H1 (cell line): ENCODE measurements around the gene BTG2. TPM values are rescaled to one million over a fixed set of nuclear protein-coding genes. Genes with fewer than 3 reads are reported as not detected.

Experiments
- CTCF ChIA-PET: fragments of 300-600 bp; sonication (Branson Sonifier 250); formaldehyde crosslinking; loops from one replicate; lab custom pipeline; 2021; ENCODE audit not compliant: partially characterized antibody; lab: Charles Lee
- POLR2A ChIA-PET: fragments of 300-600 bp; sonication (Branson Sonifier 250); formaldehyde crosslinking; loops from one replicate; lab custom pipeline; 2021; ENCODE audit warnings: inconsistent platforms; ENCODE audit not compliant: partially characterized antibody; lab: Charles Lee
- DNase-seq, 2 experiments: peaks; one replicate each; pipeline versions ENCODE4 v3.0.0 to v3.0.0-alpha.2; 2010 to 2022; ENCODE audit warnings: low spot score in 2 of 2, low read depth in 1 of 2, mixed read lengths in 1 of 2
- FAIRE-seq: peaks from 2 replicates; lab custom pipeline; 2011; peaks lifted over from hg19 to GRCh38; lab: Jason Lieb, UNC
- H2AFZ ChIP-seq: 2 replicates; pipeline ENCODE4 v1.8.1; 2012; ENCODE audit warnings: low read length, inconsistent platforms
- H2AK5ac ChIP-seq: 2 replicates; pipeline ENCODE4 v1.6.1; 2013; ENCODE audit warnings: low read depth, low read length
- H2BK120ac ChIP-seq: replicated peaks from 2 replicates; pipeline ENCODE3; 2013; ENCODE audit warnings: low read depth, low read length, inconsistent platforms
- H2BK12ac ChIP-seq: 2 replicates; pipeline ENCODE4 v1.6.1; 2013; ENCODE audit warnings: low read depth, low read length
- H2BK15ac ChIP-seq: 2 replicates; pipeline ENCODE4 v1.6.1; 2013; ENCODE audit warnings: low read length
- H2BK20ac ChIP-seq: 2 replicates; pipeline ENCODE4 v1.6.1; 2013; ENCODE audit warnings: low read length
- H2BK5ac ChIP-seq: 2 replicates; pipeline ENCODE4 v1.6.1; 2013; ENCODE audit warnings: low read depth, low read length
- H3K14ac ChIP-seq: 2 replicates; pipeline ENCODE4 v1.6.1; 2013; ENCODE audit warnings: inconsistent platforms; ENCODE audit not compliant: insufficient read length
- H3K18ac ChIP-seq: 2 replicates; pipeline ENCODE4 v1.6.1; 2013; ENCODE audit warnings: low read length; ENCODE audit errors: extremely low read depth
- H3K23ac ChIP-seq: 2 replicates; pipeline ENCODE4 v1.6.1; 2013; ENCODE audit warnings: inconsistent platforms; ENCODE audit not compliant: insufficient read length
- H3K23me2 ChIP-seq: 2 replicates; pipeline ENCODE4 v1.6.1; 2013; ENCODE audit warnings: low read depth, low read length
- H3K27ac ChIP-seq: 2 replicates; pipeline ENCODE4 v1.6.1; 2011; ENCODE audit warnings: low read depth, low read length, inconsistent platforms
- H3K27me3 ChIP-seq, 4 experiments: replicated peaks in 1 of 4; 1 replicate in 1 of 4; 2 replicates in 3 of 4; pipeline versions ENCODE4 v1.6.1 to v1.8.1; 2011 to 2013; ENCODE audit warnings: low read length in 3 of 4, mild to moderate bottlenecking in 3 of 4, inconsistent platforms in 2 of 4, mixed read lengths in 2 of 4, moderate library complexity in 1 of 4; ENCODE audit not compliant: control insufficient read depth in 3 of 4, insufficient read depth in 3 of 4; ENCODE audit errors: extremely low read depth in 1 of 4
- H3K36me3 ChIP-seq, 4 experiments: 2 replicates each; pipeline versions ENCODE4 v1.6.1 to v1.8.1; 2011 to 2013; ENCODE audit warnings: mild to moderate bottlenecking in 4 of 4, low read length in 3 of 4, moderate library complexity in 2 of 4, control low read depth in 1 of 4, inconsistent platforms in 1 of 4; ENCODE audit not compliant: insufficient read depth in 4 of 4, control insufficient read depth in 2 of 4
- H3K4ac ChIP-seq: replicated peaks from 2 replicates; pipeline ENCODE3; 2013; ENCODE audit warnings: low read length, low read depth, mixed read lengths, inconsistent platforms; ENCODE audit not compliant: insufficient read length
- H3K4me1 ChIP-seq, 4 experiments: replicated peaks in 1 of 4; 1 replicate in 1 of 4; 2 replicates in 3 of 4; pipeline versions ENCODE4 v1.6.1 to v1.8.1; 2011 to 2013; ENCODE audit warnings: low read length in 3 of 4, inconsistent platforms in 2 of 4, mixed read lengths in 1 of 4; ENCODE audit not compliant: insufficient read depth in 4 of 4, control insufficient read depth in 3 of 4
- H3K4me2 ChIP-seq, 2 experiments: 2 replicates each; pipeline versions ENCODE4 v1.6.1 to v1.8.1; 2011 to 2013; ENCODE audit warnings: low read depth in 2 of 2, low read length in 2 of 2, control low read depth in 1 of 2, inconsistent platforms in 1 of 2, mild to moderate bottlenecking in 1 of 2; ENCODE audit not compliant: insufficient read depth in 1 of 2
- H3K4me3 ChIP-seq, 4 experiments: fragments of 200-600, 300-600 bp in 1 of 4; sonication (generic), shearing (Covaris generic), sonication (Bioruptor Twin) in 1 of 4; 2 replicates each; pipeline versions ENCODE4 v1.5.1 to v1.8.1; 2011 to 2016; ENCODE audit warnings: low read length in 4 of 4, low read depth in 3 of 4, control low read depth in 2 of 4, inconsistent platforms in 2 of 4, mild to moderate bottlenecking in 2 of 4, mixed read lengths in 1 of 4, moderate library complexity in 1 of 4; ENCODE audit not compliant: insufficient read depth in 2 of 4; ENCODE audit errors: extremely low read depth in 1 of 4
- H3K56ac ChIP-seq: replicated peaks from 2 replicates; pipeline ENCODE3; 2013; ENCODE audit warnings: low read depth, mild to moderate bottlenecking, mixed read lengths, low read length, inconsistent platforms; ENCODE audit not compliant: insufficient read length
- H3K79me1 ChIP-seq: 2 replicates; pipeline ENCODE4 v1.6.1; 2013; ENCODE audit warnings: low read depth, low read length, control low read depth
- H3K79me2 ChIP-seq, 2 experiments: 2 replicates each; pipeline versions ENCODE4 v1.6.1 to v1.8.1; 2012 to 2013; ENCODE audit warnings: low read length in 2 of 2, mild to moderate bottlenecking in 2 of 2, inconsistent platforms in 1 of 2; ENCODE audit not compliant: insufficient read depth in 2 of 2, control insufficient read depth in 1 of 2
- H3K9ac ChIP-seq, 4 experiments: replicated peaks in 1 of 4; 1 replicate in 1 of 4; 2 replicates in 3 of 4; pipeline versions ENCODE4 v1.6.1 to v1.8.1; 2011 to 2013; ENCODE audit warnings: low read depth in 3 of 4, low read length in 3 of 4, control low read depth in 2 of 4, mild to moderate bottlenecking in 2 of 4, moderate library complexity in 2 of 4, inconsistent platforms in 1 of 4; ENCODE audit errors: extremely low read depth in 1 of 4
- H3K9me3 ChIP-seq, 2 experiments: 2 replicates each; pipeline versions ENCODE4 v1.6.1 to v1.8.1; 2012 to 2013; ENCODE audit warnings: mild to moderate bottlenecking in 2 of 2, moderate library complexity in 2 of 2, control low read depth in 1 of 2, inconsistent platforms in 1 of 2, low read depth in 1 of 2, low read length in 1 of 2, mixed read lengths in 1 of 2; ENCODE audit not compliant: insufficient read depth in 2 of 2
- H4K20me1 ChIP-seq, 2 experiments: replicated peaks in 1 of 2; 2 replicates each; pipeline versions ENCODE3 to v1.8.1; 2011 to 2013; ENCODE audit warnings: inconsistent platforms in 2 of 2, low read length in 2 of 2, mild to moderate bottlenecking in 1 of 2; ENCODE audit not compliant: insufficient read depth in 2 of 2, control insufficient read depth in 1 of 2
- H4K5ac ChIP-seq: 2 replicates; pipeline ENCODE4 v1.6.1; 2013; ENCODE audit warnings: low read length, low read depth, mixed read lengths, inconsistent platforms; ENCODE audit not compliant: insufficient read length
- H4K8ac ChIP-seq: 2 replicates; pipeline ENCODE4 v1.8.0; 2013; ENCODE audit warnings: mild to moderate bottlenecking, moderate library complexity, low read length, inconsistent platforms; ENCODE audit not compliant: insufficient read depth; ENCODE audit errors: extremely low read depth
- H4K91ac ChIP-seq: replicated peaks from 2 replicates; pipeline ENCODE3; 2013; ENCODE audit warnings: low read length, mixed read lengths, inconsistent platforms; ENCODE audit not compliant: insufficient read length
- RXRA ChIP-seq: IDR thresholded peaks from 2 replicates; pipeline ENCODE4 v1.6.1; 2011; ENCODE audit warnings: low read depth, mild to moderate bottlenecking, low read length, moderate library complexity; ENCODE audit not compliant: insufficient read depth
- TAF7 ChIP-seq: optimal IDR thresholded peaks from 2 replicates; pipeline ENCODE3; 2011; ENCODE audit warnings: low read depth, mild to moderate bottlenecking, inconsistent platforms, low read length, moderate library complexity, borderline replicate concordance
- TEAD4 ChIP-seq: IDR thresholded peaks from 2 replicates; pipeline ENCODE4 v1.6.1; 2012; ENCODE audit warnings: low read depth, low read length, inconsistent platforms, mixed read lengths
- USF2 ChIP-seq: IDR thresholded peaks from 2 replicates; pipeline ENCODE4 v1.6.1; 2011; ENCODE audit warnings: low read length, improper control_type of control experiment
- YY1 ChIP-seq: IDR thresholded peaks from 2 replicates; pipeline ENCODE4 v1.6.1; 2011; ENCODE audit warnings: low read depth, mild to moderate bottlenecking, low read length
- WGBS, 2 experiments: shearing (Covaris generic) in 1 of 2; methylation state at CpG; one replicate each; pipeline versions ENCODE4 v1.1.6 to v1.1.7; 2013 to 2015; ENCODE audit warnings: low lambda C conversion rate in 2 of 2, mixed read lengths in 2 of 2, inconsistent platforms in 1 of 2, low coverage in 1 of 2, missing lambda C conversion rate in 1 of 2; ENCODE audit not compliant: insufficient replicate concordance in 2 of 2, insufficient coverage in 1 of 2, insufficient read length in 1 of 2; ENCODE audit errors: extremely low coverage in 1 of 2, missing lambda C conversion rate in 1 of 2; 5-methylcytosine and 5-hydroxymethylcytosine counted together
- polyA plus RNA-seq, 7 experiments: library from polyadenylated mRNA; depleted of rRNA in 3 of 7; stranded (reverse) in 5 of 7; unstranded in 2 of 7; fragments of >200 nt in 5 of 7; fragments of 200-250 nt in 2 of 7; gene quantifications; 1 replicate in 5 of 7; 2 replicates in 1 of 7; 4 replicates in 1 of 7; pipeline versions ENCODE4 v1.2.1 to v1.2.3, GENCODE V29; 2011 to 2013; ENCODE audit warnings: missing spikeins in 2 of 7, mixed read lengths in 2 of 7
- total RNA-seq: library from RNA; stranded (reverse); fragmentation: NEBNext Ultra II Directional; extraction: Animal tissue kit (Norgen Biotek cat#: 25700); gene quantifications from 2 replicates; pipeline ENCODE4 v1.2.1, GENCODE V29; 2021

The BTG2 gene
- total and polyA plus RNA-seq, 2 of the 8 experiments (the other 6 are each of a cell fraction or from before 2014, with no cell fraction given) = 4.8 to 11.0 TPM

GRCh38 chr1:203282720-203283542 is 22.4 kb upstream of the BTG2 start:
- no peak overlapping the region for H2AFZ ChIP-seq
- ChIA-PET CTCF (interaction anchor here (0.6 to 39.0 kb wide), 10 partner anchors 10 to 205 kb away, joined by 3 to 785 read pairs (median 6); no protein-coding TSS in a partner anchor), POLR2A (no interaction called here)
- H4K20me1 ChIP-seq = no peaks in the 10 kb centered on the region
- no peaks in the 10 kb centered on the region for H3K79me1 ChIP-seq
- no peak for FAIRE-seq
- no peak overlapping the region for H3K27ac ChIP-seq
- no peak overlapping the region for H3K9ac ChIP-seq
- H4K5ac ChIP-seq = no peak overlapping the region
- no peak overlapping the region for H3K56ac ChIP-seq
- no peak overlapping the region for H2BK15ac ChIP-seq
- H3K9me3 ChIP-seq = no peaks in the 10 kb centered on the region
- H3K14ac ChIP-seq = no peak overlapping the region
- 79% methylated on average over 11 of the region's 11 CpGs; no CpG with 5 or more reads in 1 of the 2 experiments for WGBS, 2 experiments
- no peak overlapping the region for H4K8ac ChIP-seq
- no peak overlapping the region for H3K18ac ChIP-seq
- H3K4ac ChIP-seq = no peak overlapping the region
- DNase-seq = no peak
- H2BK5ac ChIP-seq = no peak overlapping the region
- no peaks in the 10 kb centered on the region for H3K79me2 ChIP-seq
- H3K36me3 ChIP-seq = no peaks in the 10 kb centered on the region
- H3K23me2 ChIP-seq = no peaks in the 10 kb centered on the region; the same call in 1 of the 2 replicates
- H3K23ac ChIP-seq = no peak overlapping the region
- no peak overlapping the region for H4K91ac ChIP-seq
- H3K4me2 ChIP-seq = no peak overlapping the region
- peaks cover 0 to 3% (median 1%) of the 10 kb centered on the region in 4 experiments; a peak in 3 of 7 replicates for H3K27me3 ChIP-seq
- no peak overlapping the region for H2BK120ac ChIP-seq
- H2BK12ac ChIP-seq = no peak overlapping the region
- no peak overlapping the region for H2BK20ac ChIP-seq
- H2AK5ac ChIP-seq = no peak overlapping the region
- H3K4me1 ChIP-seq = peaks cover 3 to 18% (median 5%) of the 10 kb centered on the region in 4 experiments; a peak in 5 of 7 replicates
- H3K4me3 ChIP-seq = no peak overlapping the region
- TF ChIP-seq RXRA (no peak), TAF7 (no peak), YY1 (no peak), TEAD4 (no peak), USF2 (no peak)
